Measurements from ENCODE around the gene DOLPP1.
A peak's percentile ranks its signal among the peaks of the same experiment; 100 is the strongest.
"Not testable (repeated sequence)": the region's sequence is repeated elsewhere in the genome, so short reads cannot be mapped to it uniquely, and the experiment has no call there.

DOLPP1 gene

GRCh38 chr9:129110740-129111527 lies 30.0 kb downstream of the DOLPP1 start, which contains the start of the genes CRAT and PTPA:
TSS of gene CRAT (minus strand) at chr9:129110793. CDS start at chr9:129110509, 284 bp downstream.
TSS of gene PTPA (plus strand) at chr9:129111415. CDS start at chr9:129111601, 186 bp downstream.
- H3K4me3 ChIP-seq (ENCODE audit: insufficient read depth, low read depth, low read length, poor library complexity, severe bottlenecking): peak within 1 kb of the TSS; percentile 87
- H3K36me3 ChIP-seq (ENCODE audit: control insufficient read depth, insufficient read depth, low read length): no peaks in the 10 kb centered on the region
- peak within 1 kb of the TSS; percentile 76 for H3K27ac ChIP-seq (ENCODE audit: insufficient read depth, low read length, poor library complexity, severe bottlenecking)
- DNase-seq: peak; percentile 93 to 97 (median 94)
- no peaks in the 10 kb centered on the region for H3K9me3 ChIP-seq (ENCODE audit: control insufficient read depth, low read length)
- H3K27me3 ChIP-seq (replicated peaks; ENCODE audit: control insufficient read depth, insufficient read depth, low read length, poor library complexity, severe bottlenecking): no peaks in the 10 kb centered on the region
- H3K4me1 ChIP-seq (ENCODE audit: control insufficient read depth, insufficient read depth, low read length, poor library complexity, severe bottlenecking): peaks cover 17% of the 10 kb centered on the region

- no peaks in the 10 kb centered on the region for H3K36me3 ChIP-seq (ENCODE audit: control insufficient read depth, insufficient read depth, low read length)
- no peaks in the 10 kb centered on the region for H3K9me3 ChIP-seq (ENCODE audit: control insufficient read depth, low read length)
- H3K27ac ChIP-seq (ENCODE audit: insufficient read depth, low read length, poor library complexity, severe bottlenecking): peak overlapping the region; percentile 76
- peak overlapping the region; percentile 87 for H3K4me3 ChIP-seq (ENCODE audit: insufficient read depth, low read depth, low read length, poor library complexity, severe bottlenecking)
- peaks cover 17% of the 10 kb centered on the region for H3K4me1 ChIP-seq (ENCODE audit: control insufficient read depth, insufficient read depth, low read length, poor library complexity, severe bottlenecking)
- no peak for DNase-seq
- H3K27me3 ChIP-seq (replicated peaks; ENCODE audit: control insufficient read depth, insufficient read depth, low read length, poor library complexity, severe bottlenecking): no peaks in the 10 kb centered on the region
Measured at GRCh38 chr9:129111528-129112151, 30.7 kb downstream of the DOLPP1 start.

GRCh38 chr9:129112526-129112925 lies 31.6 kb downstream of the DOLPP1 start:
- not testable (repeated sequence) for DNase-seq; H3K27ac ChIP-seq (ENCODE audit: insufficient read depth, low read length, poor library complexity, severe bottlenecking); H3K36me3 ChIP-seq (ENCODE audit: control insufficient read depth, insufficient read depth, low read length); H3K9me3 ChIP-seq (ENCODE audit: control insufficient read depth, low read length); H3K27me3 ChIP-seq (replicated peaks; ENCODE audit: control insufficient read depth, insufficient read depth, low read length, poor library complexity, severe bottlenecking)
- peak overlapping the region; percentile 87 for H3K4me3 ChIP-seq (ENCODE audit: insufficient read depth, low read depth, low read length, poor library complexity, severe bottlenecking)
- H3K4me1 ChIP-seq (ENCODE audit: control insufficient read depth, insufficient read depth, low read length, poor library complexity, severe bottlenecking): peaks cover 17% of the 10 kb centered on the region

GRCh38 chr9:129113645-129114304 lies 32.9 kb downstream of the DOLPP1 start:
- H3K4me3 ChIP-seq (ENCODE audit: insufficient read depth, low read depth, low read length, poor library complexity, severe bottlenecking): no peak overlapping the region
- H3K9me3 ChIP-seq (ENCODE audit: control insufficient read depth, low read length): no peaks in the 10 kb centered on the region
- no peak for DNase-seq
- no peak overlapping the region for H3K27ac ChIP-seq (ENCODE audit: insufficient read depth, low read length, poor library complexity, severe bottlenecking)
- no peaks in the 10 kb centered on the region for H3K36me3 ChIP-seq (ENCODE audit: control insufficient read depth, insufficient read depth, low read length)
- no peaks in the 10 kb centered on the region for H3K27me3 ChIP-seq (replicated peaks; ENCODE audit: control insufficient read depth, insufficient read depth, low read length, poor library complexity, severe bottlenecking)
- peaks cover 17% of the 10 kb centered on the region for H3K4me1 ChIP-seq (ENCODE audit: control insufficient read depth, insufficient read depth, low read length, poor library complexity, severe bottlenecking)

- DNase-seq: no peak
- Histone ChIP-seq H3K4me1 (ENCODE audit: control insufficient read depth, insufficient read depth, low read length, poor library complexity, severe bottlenecking) (no peaks in the 10 kb centered on the region), H3K9me3 (ENCODE audit: control insufficient read depth, low read length) (no peaks in the 10 kb centered on the region), H3K27me3 (replicated peaks; ENCODE audit: control insufficient read depth, insufficient read depth, low read length, poor library complexity, severe bottlenecking) (no peaks in the 10 kb centered on the region), H3K36me3 (ENCODE audit: control insufficient read depth, insufficient read depth, low read length) (peaks cover 24% of the 10 kb centered on the region), H3K4me3 (ENCODE audit: insufficient read depth, low read depth, low read length, poor library complexity, severe bottlenecking) (no peak overlapping the region), H3K27ac (ENCODE audit: insufficient read depth, low read length, poor library complexity, severe bottlenecking) (no peak overlapping the region)
Measured at GRCh38 chr9:129118799-129119198, 37.9 kb downstream of the DOLPP1 start.

GRCh38 chr9:129121483-129121882 lies 40.6 kb downstream of the DOLPP1 start:
- no peak overlapping the region for H3K27ac ChIP-seq (ENCODE audit: insufficient read depth, low read length, poor library complexity, severe bottlenecking)
- peaks cover 42% of the 10 kb centered on the region for H3K36me3 ChIP-seq (ENCODE audit: control insufficient read depth, insufficient read depth, low read length)
- H3K27me3 ChIP-seq (replicated peaks; ENCODE audit: control insufficient read depth, insufficient read depth, low read length, poor library complexity, severe bottlenecking): no peaks in the 10 kb centered on the region
- H3K4me3 ChIP-seq (ENCODE audit: insufficient read depth, low read depth, low read length, poor library complexity, severe bottlenecking): no peak overlapping the region
- H3K4me1 ChIP-seq (ENCODE audit: control insufficient read depth, insufficient read depth, low read length, poor library complexity, severe bottlenecking): no peaks in the 10 kb centered on the region
- no peaks in the 10 kb centered on the region for H3K9me3 ChIP-seq (ENCODE audit: control insufficient read depth, low read length)
- DNase-seq: no peak

GRCh38 chr9:129122133-129122532 lies 41.2 kb downstream of the DOLPP1 start:
- Histone ChIP-seq H3K4me1 (ENCODE audit: control insufficient read depth, insufficient read depth, low read length, poor library complexity, severe bottlenecking) (no peaks in the 10 kb centered on the region), H3K27ac (ENCODE audit: insufficient read depth, low read length, poor library complexity, severe bottlenecking) (no peak overlapping the region), H3K4me3 (ENCODE audit: insufficient read depth, low read depth, low read length, poor library complexity, severe bottlenecking) (no peak overlapping the region), H3K27me3 (replicated peaks; ENCODE audit: control insufficient read depth, insufficient read depth, low read length, poor library complexity, severe bottlenecking) (no peaks in the 10 kb centered on the region), H3K36me3 (ENCODE audit: control insufficient read depth, insufficient read depth, low read length) (peaks cover 48% of the 10 kb centered on the region), H3K9me3 (ENCODE audit: control insufficient read depth, low read length) (no peaks in the 10 kb centered on the region)
- DNase-seq: no peak

- peaks cover 56% of the 10 kb centered on the region for H3K36me3 ChIP-seq (ENCODE audit: control insufficient read depth, insufficient read depth, low read length)
Measured at GRCh38 chr9:129122976-129123375, 42.1 kb downstream of the DOLPP1 start.

GRCh38 chr9:129124506-129125069 lies 43.7 kb downstream of the DOLPP1 start:
- H3K27ac ChIP-seq (ENCODE audit: insufficient read depth, low read length, poor library complexity, severe bottlenecking): no peak overlapping the region
- H3K4me1 ChIP-seq (ENCODE audit: control insufficient read depth, insufficient read depth, low read length, poor library complexity, severe bottlenecking): no peaks in the 10 kb centered on the region
- H3K4me3 ChIP-seq (ENCODE audit: insufficient read depth, low read depth, low read length, poor library complexity, severe bottlenecking): no peak overlapping the region
- H3K27me3 ChIP-seq (replicated peaks; ENCODE audit: control insufficient read depth, insufficient read depth, low read length, poor library complexity, severe bottlenecking): no peaks in the 10 kb centered on the region
- DNase-seq: no peak
- H3K36me3 ChIP-seq (ENCODE audit: control insufficient read depth, insufficient read depth, low read length): peaks cover 63% of the 10 kb centered on the region
- H3K9me3 ChIP-seq (ENCODE audit: control insufficient read depth, low read length): no peaks in the 10 kb centered on the region

More at GRCh38 chr9:129122976-129123375, 42.1 kb downstream of the DOLPP1 start:
- H3K9me3 ChIP-seq (ENCODE audit: control insufficient read depth, low read length); H3K27ac ChIP-seq (ENCODE audit: insufficient read depth, low read length, poor library complexity, severe bottlenecking); H3K27me3 ChIP-seq (replicated peaks; ENCODE audit: control insufficient read depth, insufficient read depth, low read length, poor library complexity, severe bottlenecking); H3K4me3 ChIP-seq (ENCODE audit: insufficient read depth, low read depth, low read length, poor library complexity, severe bottlenecking); H3K4me1 ChIP-seq (ENCODE audit: control insufficient read depth, insufficient read depth, low read length, poor library complexity, severe bottlenecking); DNase-seq: not testable (repeated sequence)

All from effector memory CD4-positive, alpha-beta T cell (primary cell).